KOPT-K1 (cell line): ENCODE measurements around the gene PBX1.

Source experiments
- H3K27ac ChIP-seq: fragments of 200-600 bp; sonication (generic); 2 replicates; pipeline ENCODE4 v1.5.1; 2016; ENCODE audit warnings: antibody characterized with exemption, mild to moderate bottlenecking, low read depth, low read length; ENCODE audit not compliant: poor library complexity, severe bottlenecking
- H3K36me3 ChIP-seq: fragments of 200-600 bp; sonication (generic); 2 replicates; pipeline ENCODE4 v1.5.1; 2017; ENCODE audit warnings: antibody characterized with exemption, mild to moderate bottlenecking, low read length, moderate library complexity; ENCODE audit not compliant: insufficient read depth
- H3K9me3 ChIP-seq: fragments of 200-600 bp; sonication (generic); 2 replicates; pipeline ENCODE4 v1.5.1; 2017; ENCODE audit warnings: antibody characterized with exemption, low read length, mild to moderate bottlenecking; ENCODE audit not compliant: insufficient read depth, poor library complexity, severe bottlenecking

PBX1 gene

GRCh38 chr1:164726235-164726634 is 167.3 kb downstream of the PBX1 start:
- no peak overlapping the region for H3K27ac ChIP-seq
- H3K36me3 ChIP-seq = no peaks in the 10 kb centered on the region
- H3K9me3 ChIP-seq = no peaks in the 10 kb centered on the region

- no peaks in the 10 kb centered on the region for H3K36me3 ChIP-seq
- no peaks in the 10 kb centered on the region for H3K9me3 ChIP-seq
- H3K27ac ChIP-seq = no peak overlapping the region
Measured at GRCh38 chr1:164728719-164729118, 169.7 kb downstream of the PBX1 start.

GRCh38 chr1:164731161-164731876 is 172.3 kb downstream of the PBX1 start:
- Histone ChIP-seq H3K9me3 (no peaks in the 10 kb centered on the region), H3K36me3 (no peaks in the 10 kb centered on the region), H3K27ac (no peak overlapping the region)

GRCh38 chr1:164733070-164733469 is 174.1 kb downstream of the PBX1 start:
- H3K9me3 ChIP-seq = no peaks in the 10 kb centered on the region
- H3K27ac ChIP-seq = no peak overlapping the region
- no peaks in the 10 kb centered on the region for H3K36me3 ChIP-seq

GRCh38 chr1:164733734-164734133 is 174.8 kb downstream of the PBX1 start:
- H3K36me3 ChIP-seq = no peaks in the 10 kb centered on the region
- no peaks in the 10 kb centered on the region for H3K9me3 ChIP-seq
- H3K27ac ChIP-seq = no peak overlapping the region

GRCh38 chr1:164735315-164736052 is 176.5 kb downstream of the PBX1 start:
- Histone ChIP-seq H3K36me3 (no peaks in the 10 kb centered on the region), H3K9me3 (no peaks in the 10 kb centered on the region), H3K27ac (no peak overlapping the region)

GRCh38 chr1:164736137-164736536 is 177.2 kb downstream of the PBX1 start:
- Histone ChIP-seq H3K27ac (no peak overlapping the region), H3K9me3 (no peaks in the 10 kb centered on the region), H3K36me3 (no peaks in the 10 kb centered on the region)

- H3K27ac ChIP-seq = no peak overlapping the region
- no peaks in the 10 kb centered on the region for H3K9me3 ChIP-seq
- no peaks in the 10 kb centered on the region for H3K36me3 ChIP-seq
Measured at GRCh38 chr1:164739189-164739588, 180.2 kb downstream of the PBX1 start.

- no peak overlapping the region for H3K27ac ChIP-seq
- H3K9me3 ChIP-seq = no peaks in the 10 kb centered on the region
- no peaks in the 10 kb centered on the region for H3K36me3 ChIP-seq
Measured at GRCh38 chr1:164740000-164740526, 181.1 kb downstream of the PBX1 start.

- H3K36me3 ChIP-seq = no peaks in the 10 kb centered on the region
- no peaks in the 10 kb centered on the region for H3K9me3 ChIP-seq
Measured at GRCh38 chr1:164742745-164743144, 183.8 kb downstream of the PBX1 start.

GRCh38 chr1:164743976-164744375 is 185.0 kb downstream of the PBX1 start:
- no peak overlapping the region for H3K27ac ChIP-seq
- no peaks in the 10 kb centered on the region for H3K9me3 ChIP-seq
- H3K36me3 ChIP-seq = no peaks in the 10 kb centered on the region

More at GRCh38 chr1:164742745-164743144, 183.8 kb downstream of the PBX1 start:
- no peak overlapping the region for H3K27ac ChIP-seq

GRCh38 chr1:164745736-164746135 is 186.8 kb downstream of the PBX1 start:
- no peaks in the 10 kb centered on the region for H3K9me3 ChIP-seq
- no peaks in the 10 kb centered on the region for H3K36me3 ChIP-seq
- no peak overlapping the region for H3K27ac ChIP-seq

GRCh38 chr1:164746632-164747031 is 187.6 kb downstream of the PBX1 start:
- Histone ChIP-seq H3K36me3 (no peaks in the 10 kb centered on the region), H3K9me3 (no peaks in the 10 kb centered on the region), H3K27ac (no peak overlapping the region)

- H3K27ac ChIP-seq = no peak overlapping the region
Measured at GRCh38 chr1:164748253-164748899, 189.4 kb downstream of the PBX1 start.

GRCh38 chr1:164753521-164754077 is 194.6 kb downstream of the PBX1 start:
- H3K36me3 ChIP-seq = no peaks in the 10 kb centered on the region
- H3K9me3 ChIP-seq = no peaks in the 10 kb centered on the region
- no peak overlapping the region for H3K27ac ChIP-seq

More at GRCh38 chr1:164748253-164748899, 189.4 kb downstream of the PBX1 start:
- no peaks in the 10 kb centered on the region for H3K9me3 ChIP-seq
- no peaks in the 10 kb centered on the region for H3K36me3 ChIP-seq
